ENCODE data around the gene B3GNT2.

B3GNT2 gene

DNA sequence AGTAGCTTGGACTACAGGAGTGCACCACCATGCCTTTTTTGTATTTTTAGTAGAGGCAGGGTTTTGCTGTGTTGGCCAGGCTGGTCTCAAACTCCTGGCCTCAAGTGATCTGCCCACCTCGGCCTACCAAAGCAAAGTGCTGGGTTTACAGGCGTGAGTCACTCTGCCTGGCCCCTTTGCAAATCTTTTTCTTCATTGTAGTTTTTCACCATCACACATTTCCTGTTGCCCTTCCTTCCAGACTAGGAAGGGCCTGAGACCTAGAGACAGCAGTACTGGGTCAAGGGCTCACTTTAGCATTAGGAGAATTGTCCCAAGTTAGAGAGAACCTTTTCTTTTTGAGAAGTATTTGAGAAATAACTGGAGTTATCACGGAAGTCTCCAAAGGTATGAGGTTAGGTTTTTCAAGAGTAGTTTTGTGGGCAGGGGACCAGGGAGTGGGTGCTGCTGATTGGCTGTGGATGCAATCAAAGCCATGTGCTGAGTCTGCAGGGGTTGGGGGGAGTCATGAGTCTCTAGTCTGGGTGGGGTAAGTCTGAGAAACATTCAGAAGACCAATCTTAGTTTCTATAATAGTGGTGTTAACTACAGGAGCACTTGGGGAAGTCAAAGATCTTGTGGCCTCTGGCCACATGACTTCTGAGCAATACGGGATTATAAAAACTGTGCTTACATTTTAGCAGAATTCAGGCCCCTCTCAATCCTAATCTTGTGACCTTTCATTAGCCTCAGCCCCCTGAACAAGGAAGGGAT lies 23.7 kb downstream of the B3GNT2 start:
- no peak for DNase-seq (ENCODE audit: low read depth)
- H3K4me3 ChIP-seq (ENCODE audit: control insufficient read depth, low read depth, low read length) = no peak overlapping the region
- TF ChIP-seq, protein P1, sequence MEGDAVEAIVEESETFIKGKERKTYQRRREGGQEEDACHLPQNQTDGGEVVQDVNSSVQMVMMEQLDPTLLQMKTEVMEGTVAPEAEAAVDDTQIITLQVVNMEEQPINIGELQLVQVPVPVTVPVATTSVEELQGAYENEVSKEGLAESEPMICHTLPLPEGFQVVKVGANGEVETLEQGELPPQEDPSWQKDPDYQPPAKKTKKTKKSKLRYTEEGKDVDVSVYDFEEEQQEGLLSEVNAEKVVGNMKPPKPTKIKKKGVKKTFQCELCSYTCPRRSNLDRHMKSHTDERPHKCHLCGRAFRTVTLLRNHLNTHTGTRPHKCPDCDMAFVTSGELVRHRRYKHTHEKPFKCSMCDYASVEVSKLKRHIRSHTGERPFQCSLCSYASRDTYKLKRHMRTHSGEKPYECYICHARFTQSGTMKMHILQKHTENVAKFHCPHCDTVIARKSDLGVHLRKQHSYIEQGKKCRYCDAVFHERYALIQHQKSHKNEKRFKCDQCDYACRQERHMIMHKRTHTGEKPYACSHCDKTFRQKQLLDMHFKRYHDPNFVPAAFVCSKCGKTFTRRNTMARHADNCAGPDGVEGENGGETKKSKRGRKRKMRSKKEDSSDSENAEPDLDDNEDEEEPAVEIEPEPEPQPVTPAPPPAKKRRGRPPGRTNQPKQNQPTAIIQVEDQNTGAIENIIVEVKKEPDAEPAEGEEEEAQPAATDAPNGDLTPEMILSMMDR (IDR thresholded peaks at IDR 0.05; ENCODE audit: control insufficient read depth, insufficient read depth, low read depth, low read length, missing control alignments) = no peak

DNA sequence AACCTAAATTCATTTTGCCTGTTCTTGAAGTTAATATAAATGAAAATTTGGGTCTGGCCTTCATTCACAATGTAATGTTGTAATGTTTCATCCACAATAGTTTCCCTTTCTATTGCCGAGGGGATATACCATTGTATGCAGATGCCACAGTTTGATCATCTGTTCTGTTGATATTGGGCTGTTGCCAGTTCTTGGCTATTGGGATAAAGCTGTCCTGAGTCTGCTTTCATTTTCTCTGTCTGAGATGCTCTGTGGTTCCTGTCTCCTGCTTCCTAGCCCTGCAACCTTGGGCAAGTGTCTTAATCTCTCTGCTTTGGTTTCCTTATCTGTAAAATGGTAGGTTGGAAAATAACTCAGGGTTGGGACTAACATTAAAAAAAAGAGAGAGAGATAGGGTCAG lies 25.2 kb downstream of the B3GNT2 start:
- no peak for DNase-seq (ENCODE audit: low read depth)
- TF ChIP-seq, protein P1 (IDR thresholded peaks at IDR 0.05; ENCODE audit: control insufficient read depth, insufficient read depth, low read depth, low read length, missing control alignments) = no peak

DNA sequence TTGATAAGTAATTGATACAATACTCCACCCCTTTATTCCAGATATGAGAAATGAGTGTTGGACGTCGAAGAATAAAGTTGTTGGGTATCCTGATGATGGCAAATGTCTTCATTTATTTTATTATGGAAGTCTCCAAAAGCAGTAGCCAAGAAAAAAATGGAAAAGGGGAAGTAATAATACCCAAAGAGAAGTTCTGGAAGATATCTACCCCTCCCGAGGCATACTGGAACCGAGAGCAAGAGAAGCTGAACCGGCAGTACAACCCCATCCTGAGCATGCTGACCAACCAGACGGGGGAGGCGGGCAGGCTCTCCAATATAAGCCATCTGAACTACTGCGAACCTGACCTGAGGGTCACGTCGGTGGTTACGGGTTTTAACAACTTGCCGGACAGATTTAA lies 26.3 kb downstream of the B3GNT2 start:
- no peak overlapping the region for H3K4me3 ChIP-seq (ENCODE audit: control insufficient read depth, low read depth, low read length)
- no peak for DNase-seq (ENCODE audit: low read depth)
- TF ChIP-seq, protein P1 (IDR thresholded peaks at IDR 0.05; ENCODE audit: control insufficient read depth, insufficient read depth, low read depth, low read length, missing control alignments) = no peak

More for the DNA sequence above, 25.2 kb downstream of the B3GNT2 start:
- H3K4me3 ChIP-seq (ENCODE audit: control insufficient read depth, low read depth, low read length) = no peak overlapping the region

DNA sequence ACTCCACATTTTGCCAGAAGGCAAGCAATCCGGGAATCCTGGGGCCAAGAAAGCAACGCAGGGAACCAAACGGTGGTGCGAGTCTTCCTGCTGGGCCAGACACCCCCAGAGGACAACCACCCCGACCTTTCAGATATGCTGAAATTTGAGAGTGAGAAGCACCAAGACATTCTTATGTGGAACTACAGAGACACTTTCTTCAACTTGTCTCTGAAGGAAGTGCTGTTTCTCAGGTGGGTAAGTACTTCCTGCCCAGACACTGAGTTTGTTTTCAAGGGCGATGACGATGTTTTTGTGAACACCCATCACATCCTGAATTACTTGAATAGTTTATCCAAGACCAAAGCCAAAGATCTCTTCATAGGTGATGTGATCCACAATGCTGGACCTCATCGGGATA lies 26.8 kb downstream of the B3GNT2 start:
- TF ChIP-seq, protein P1 (IDR thresholded peaks at IDR 0.05; ENCODE audit: control insufficient read depth, insufficient read depth, low read depth, low read length, missing control alignments) = no peak
- DNase-seq (ENCODE audit: low read depth) = no peak
- H3K4me3 ChIP-seq (ENCODE audit: control insufficient read depth, low read depth, low read length) = no peak overlapping the region

DNA sequence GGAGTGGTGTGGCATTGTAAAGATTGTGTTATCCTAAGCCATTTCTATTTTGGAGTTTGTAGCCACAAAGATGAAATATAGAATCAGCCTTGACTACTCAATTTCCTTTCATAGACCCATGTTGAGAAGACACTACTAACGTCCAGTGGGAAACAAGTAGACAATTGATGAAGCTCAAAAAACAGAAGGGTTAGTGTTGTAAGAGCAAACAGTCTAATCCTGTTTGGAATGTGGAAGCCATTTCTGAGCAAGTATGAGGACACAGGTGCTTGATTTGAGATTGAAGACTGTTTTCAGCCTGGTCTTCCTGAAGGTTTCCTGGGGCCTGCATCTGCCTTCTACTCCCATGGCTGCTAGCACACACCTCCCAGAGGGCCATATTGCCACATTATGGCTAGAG lies 29.1 kb downstream of the B3GNT2 start:
- DNase-seq (ENCODE audit: low read depth) = no peak
- no peak overlapping the region for H3K4me3 ChIP-seq (ENCODE audit: control insufficient read depth, low read depth, low read length)
- TF ChIP-seq, protein P1 (IDR thresholded peaks at IDR 0.05; ENCODE audit: control insufficient read depth, insufficient read depth, low read depth, low read length, missing control alignments) = no peak

DNA sequence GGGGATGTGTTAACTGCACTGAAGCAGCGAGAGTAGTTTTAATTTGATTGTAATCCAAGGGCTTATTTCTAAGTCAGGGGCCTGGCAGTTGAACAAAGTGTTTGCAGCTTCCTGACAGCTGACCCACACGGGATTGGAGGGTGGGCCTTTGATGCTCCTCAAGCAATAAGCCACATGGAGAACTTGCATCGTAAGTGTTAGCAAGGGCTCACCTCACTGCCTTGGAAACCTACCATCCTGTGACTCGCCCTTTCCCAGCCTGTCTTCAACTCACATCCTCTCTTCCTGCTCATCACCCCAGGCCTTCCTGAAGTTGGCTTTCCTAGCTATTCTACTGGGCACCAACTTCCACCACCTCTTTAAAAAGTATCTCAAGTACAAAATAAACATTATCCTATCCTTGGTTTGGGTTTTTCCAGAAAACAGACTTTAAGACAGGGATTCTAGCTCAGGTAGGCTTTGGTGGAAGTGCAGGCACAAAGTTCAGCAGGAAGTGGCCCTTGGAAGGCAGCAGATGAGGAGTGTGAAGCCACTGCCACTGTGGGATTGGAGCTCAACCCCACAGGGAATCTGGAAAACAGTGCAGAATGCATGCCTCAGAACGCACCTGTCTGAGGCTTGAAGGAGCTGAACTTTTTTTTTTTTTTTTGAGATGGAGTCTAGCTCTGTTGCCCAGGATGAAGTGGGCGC lies 31.6 kb downstream of the B3GNT2 start:
- TF ChIP-seq, protein P1 (IDR thresholded peaks at IDR 0.05; ENCODE audit: control insufficient read depth, insufficient read depth, low read depth, low read length, missing control alignments) = no peak
- no peak for DNase-seq (ENCODE audit: low read depth)
- no peak overlapping the region for H3K4me3 ChIP-seq (ENCODE audit: control insufficient read depth, low read depth, low read length)
